ENCODE measurements around the gene CYSRT1.
"Not testable (repeated sequence)": the region's sequence is repeated elsewhere in the genome, so short reads cannot be mapped to it uniquely, and the experiment has no call there.

Gene CYSRT1

GRCh38 chr9:137239541-137240200 lies 14.7 kb downstream of the CYSRT1 start:
- not testable (repeated sequence) for DNase-seq

DNA sequence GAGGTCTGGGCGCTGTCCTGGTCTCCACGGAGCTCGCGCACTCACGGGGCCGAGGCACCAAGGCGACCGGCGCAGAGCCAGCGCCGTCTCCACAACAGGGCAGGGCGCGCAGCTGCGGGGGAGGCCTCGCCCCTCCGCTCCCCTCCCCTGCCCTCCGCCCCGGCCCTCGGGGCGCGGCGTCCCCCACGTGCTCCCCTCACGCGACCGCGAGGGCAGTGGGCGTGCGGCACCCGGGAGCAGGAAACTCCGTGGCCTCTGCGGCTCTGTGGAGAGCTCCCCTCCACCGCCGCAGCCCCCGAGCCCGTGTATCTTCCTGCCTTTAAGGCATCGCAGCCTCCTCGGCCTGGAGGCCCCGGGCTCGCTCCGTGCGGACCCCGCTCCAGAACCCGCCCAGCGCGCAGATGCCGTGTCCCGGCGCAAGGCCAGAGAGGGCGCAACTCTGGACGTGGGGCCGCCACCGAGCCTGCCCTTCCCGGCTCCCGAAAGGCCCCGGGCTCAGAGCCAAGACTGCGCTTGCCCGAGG lies 15.4 kb downstream of the CYSRT1 start:
- peak; percentile 87 for DNase-seq

- DNase-seq, result peak; percentile 99
Observed at GRCh38 chr9:137240841-137241489, 16.0 kb downstream of the CYSRT1 start, which contains the start of gene TUBB4B. Gene TUBB4B, plus strand, starts transcription at chr9:137241287. Its CDS starts 74 bp downstream, at chr9:137241361.

GRCh38 chr9:137241490-137242268 lies 16.7 kb downstream of the CYSRT1 start:
- DNase-seq, result peak; percentile 59

DNA sequence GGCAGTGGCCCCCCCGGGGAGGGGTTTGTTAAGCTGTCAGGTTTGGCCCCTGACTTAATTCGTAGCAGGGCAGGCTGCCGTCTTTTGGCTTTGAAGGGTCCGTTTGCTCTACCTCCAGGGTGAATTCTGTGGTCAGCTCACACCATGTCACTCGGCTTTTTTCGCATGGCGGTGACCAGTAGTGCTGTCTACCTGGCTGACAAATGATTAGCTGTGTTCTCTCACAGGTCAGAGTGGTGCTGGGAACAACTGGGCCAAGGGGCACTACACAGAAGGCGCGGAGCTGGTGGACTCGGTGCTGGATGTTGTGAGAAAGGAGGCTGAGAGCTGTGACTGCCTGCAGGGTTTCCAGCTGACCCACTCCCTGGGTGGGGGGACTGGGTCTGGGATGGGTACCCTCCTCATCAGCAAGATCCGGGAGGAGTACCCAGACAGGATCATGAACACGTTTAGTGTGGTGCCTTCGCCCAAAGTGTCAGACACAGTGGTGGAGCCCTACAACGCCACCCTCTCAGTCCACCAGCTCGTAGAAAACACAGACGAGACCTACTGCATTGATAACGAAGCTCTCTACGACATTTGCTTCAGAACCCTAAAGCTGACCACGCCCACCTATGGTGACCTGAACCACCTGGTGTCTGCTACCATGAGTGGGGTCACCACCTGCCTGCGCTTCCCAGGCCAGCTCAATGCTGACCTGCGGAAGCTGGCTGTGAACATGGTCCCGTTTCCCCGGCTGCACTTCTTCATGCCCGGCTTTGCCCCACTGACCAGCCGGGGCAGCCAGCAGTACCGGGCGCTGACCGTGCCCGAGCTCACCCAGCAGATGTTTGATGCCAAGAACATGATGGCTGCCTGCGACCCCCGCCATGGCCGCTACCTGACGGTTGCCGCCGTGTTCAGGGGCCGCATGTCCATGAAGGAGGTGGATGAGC lies 17.6 kb downstream of the CYSRT1 start:
- DNase-seq, result no peak

- not testable (repeated sequence) for DNase-seq
Observed at GRCh38 chr9:137243266-137243625, 18.3 kb downstream of the CYSRT1 start.

- DNase-seq, result no peak
Observed at GRCh38 chr9:137243626-137244485, 18.9 kb downstream of the CYSRT1 start.

DNA sequence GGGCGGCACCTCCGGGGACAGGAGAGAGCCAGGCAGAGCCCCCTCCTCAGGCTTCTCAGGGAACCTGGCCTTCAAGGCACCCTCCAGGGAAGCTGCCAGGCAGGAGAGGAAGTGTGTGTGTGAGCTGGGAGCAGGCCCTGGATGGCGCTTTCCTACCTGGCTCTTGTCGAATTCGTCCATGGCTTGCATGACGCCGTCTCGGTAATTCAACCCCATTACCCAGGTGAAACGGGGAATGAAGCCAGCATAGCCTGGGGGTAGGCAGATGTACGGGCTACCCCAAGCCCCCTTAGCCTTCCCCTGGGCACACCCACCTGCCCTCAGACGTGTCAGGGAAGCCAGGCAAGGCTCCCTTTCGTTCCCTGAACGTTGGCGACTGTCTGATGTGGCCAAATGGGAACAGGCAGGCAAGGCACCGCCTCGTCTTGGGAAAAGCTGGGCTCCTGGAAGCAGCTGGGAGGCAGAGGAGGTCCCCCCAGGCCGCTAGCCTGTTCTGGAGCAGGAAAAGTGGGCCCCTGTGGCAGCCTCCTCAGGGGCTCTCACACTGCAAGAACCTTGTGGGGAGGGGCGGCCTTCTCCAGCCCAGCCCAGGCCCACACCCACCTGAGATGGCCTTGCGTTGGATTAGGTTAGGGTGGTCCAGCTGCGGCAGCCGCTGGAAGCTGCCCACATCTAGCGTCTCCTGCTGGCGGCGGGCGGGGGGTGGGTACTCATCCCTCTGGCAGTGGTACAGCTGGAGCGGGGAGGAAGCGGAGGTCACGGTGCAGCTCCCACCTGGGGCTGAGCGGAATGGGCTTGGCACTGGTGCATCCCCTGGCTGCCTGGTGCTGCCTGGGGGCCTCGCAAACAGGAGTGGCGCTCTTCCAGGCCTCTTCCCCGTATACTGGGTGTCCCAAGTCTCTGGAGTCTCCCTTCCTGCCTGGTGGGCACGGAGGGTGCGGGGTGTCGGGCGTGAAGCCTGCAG lies 19.8 kb downstream of the CYSRT1 start:
- no peak for DNase-seq

DNA sequence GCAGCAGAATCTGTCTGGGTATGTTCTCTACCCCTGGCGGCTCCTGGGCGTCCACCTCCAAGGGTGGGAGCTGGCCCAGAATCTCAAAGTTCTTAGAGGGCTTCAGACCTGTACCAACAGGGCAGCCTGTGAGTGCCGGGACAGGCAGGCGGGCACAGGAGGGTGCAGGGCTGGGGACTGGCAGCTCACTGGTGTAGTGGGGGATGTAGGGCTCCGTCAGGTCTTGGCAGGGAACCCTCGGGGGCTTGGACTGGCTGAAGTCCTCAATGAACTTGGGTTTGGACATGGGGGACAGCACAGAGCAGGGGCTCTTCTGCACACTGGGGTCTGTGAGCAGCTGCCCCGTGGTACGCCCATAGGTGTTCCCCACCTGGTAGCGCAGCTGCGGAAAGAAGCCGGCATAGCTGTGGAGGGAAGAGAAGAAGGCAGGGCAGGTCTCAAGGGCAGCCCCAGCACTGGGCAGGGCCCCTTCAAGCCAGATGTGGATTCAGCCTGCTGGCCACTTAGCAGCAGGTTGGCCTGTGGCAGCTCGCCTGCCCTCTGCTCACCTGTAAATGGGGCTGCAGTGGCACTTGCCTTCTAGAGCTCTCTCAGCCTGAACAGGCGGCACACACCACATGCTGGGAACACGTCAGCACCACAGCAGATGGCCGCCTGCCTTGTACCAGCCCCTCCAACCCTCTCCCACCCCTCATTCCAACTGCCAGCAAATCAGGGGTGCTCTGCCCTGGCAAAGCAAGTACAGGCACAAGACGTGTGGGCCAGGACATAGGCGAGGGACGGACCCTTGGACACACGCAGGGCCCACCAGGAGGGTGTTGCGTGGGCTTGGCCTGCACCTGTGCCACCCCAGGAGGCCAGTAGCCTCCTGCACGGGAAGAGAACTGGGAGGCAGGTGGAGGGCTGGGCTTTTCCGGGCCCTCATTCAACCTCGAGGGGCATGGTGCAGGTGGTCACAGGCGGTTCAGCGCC lies 20.8 kb downstream of the CYSRT1 start:
- no peak for DNase-seq

- DNase-seq, result no peak
Observed at GRCh38 chr9:137247135-137247915, 22.4 kb downstream of the CYSRT1 start.

- DNase-seq, result no peak
Observed at GRCh38 chr9:137247916-137248175, 22.9 kb downstream of the CYSRT1 start.

DNA sequence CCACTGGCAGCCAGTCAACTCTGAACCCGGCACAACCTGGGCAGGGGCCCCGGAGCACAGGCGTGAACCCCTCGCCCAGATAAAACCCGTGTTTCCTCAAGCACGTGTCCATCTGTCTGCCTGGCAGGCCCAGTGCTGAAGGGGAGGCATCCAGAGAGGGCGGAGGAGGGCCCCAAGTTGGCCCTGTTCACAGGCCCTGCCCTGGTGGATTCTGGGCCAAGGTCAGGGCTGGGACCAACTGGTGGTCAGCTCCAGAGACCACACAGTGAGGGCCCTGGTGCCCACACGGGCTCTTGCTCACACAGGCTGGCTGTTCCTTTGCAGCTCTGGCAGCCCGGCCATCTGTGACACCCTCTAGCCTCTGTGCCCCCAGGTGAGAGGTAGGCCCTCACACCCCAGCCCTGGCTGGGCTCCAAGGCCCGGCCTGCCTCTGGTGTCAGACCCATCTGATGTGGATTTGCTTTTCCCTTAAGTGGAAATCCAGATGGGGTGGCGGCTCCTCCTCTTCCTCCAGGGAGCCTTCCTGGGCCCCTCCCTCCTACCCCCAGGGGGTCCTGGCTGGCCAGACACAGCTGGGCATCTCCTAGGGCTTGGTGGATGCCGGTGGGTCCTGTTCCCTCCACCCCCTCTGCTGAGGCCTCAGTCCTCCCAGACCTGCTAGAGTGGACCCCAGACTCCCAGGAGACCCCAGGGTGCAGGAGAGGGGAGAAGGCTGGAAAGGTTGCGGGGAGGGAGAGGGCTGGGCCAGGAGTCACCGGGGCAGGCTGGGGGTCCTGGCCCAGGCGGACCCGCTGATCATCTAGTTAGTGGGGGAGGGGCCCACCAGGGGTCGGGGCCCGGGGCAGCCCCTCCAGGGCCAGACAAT lies 25.6 kb downstream of the CYSRT1 start:
- DNase-seq, result no peak

- no peak for DNase-seq
Observed at GRCh38 chr9:137251194-137251461, 26.2 kb downstream of the CYSRT1 start, which contains the start of gene STPG3. Gene STPG3, plus strand, starts transcription at chr9:137251286. Its CDS starts 1 bp downstream, at chr9:137251287.

GRCh38 chr9:137251490-137252268 lies 26.7 kb downstream of the CYSRT1 start:
- DNase-seq, result no peak

DNA sequence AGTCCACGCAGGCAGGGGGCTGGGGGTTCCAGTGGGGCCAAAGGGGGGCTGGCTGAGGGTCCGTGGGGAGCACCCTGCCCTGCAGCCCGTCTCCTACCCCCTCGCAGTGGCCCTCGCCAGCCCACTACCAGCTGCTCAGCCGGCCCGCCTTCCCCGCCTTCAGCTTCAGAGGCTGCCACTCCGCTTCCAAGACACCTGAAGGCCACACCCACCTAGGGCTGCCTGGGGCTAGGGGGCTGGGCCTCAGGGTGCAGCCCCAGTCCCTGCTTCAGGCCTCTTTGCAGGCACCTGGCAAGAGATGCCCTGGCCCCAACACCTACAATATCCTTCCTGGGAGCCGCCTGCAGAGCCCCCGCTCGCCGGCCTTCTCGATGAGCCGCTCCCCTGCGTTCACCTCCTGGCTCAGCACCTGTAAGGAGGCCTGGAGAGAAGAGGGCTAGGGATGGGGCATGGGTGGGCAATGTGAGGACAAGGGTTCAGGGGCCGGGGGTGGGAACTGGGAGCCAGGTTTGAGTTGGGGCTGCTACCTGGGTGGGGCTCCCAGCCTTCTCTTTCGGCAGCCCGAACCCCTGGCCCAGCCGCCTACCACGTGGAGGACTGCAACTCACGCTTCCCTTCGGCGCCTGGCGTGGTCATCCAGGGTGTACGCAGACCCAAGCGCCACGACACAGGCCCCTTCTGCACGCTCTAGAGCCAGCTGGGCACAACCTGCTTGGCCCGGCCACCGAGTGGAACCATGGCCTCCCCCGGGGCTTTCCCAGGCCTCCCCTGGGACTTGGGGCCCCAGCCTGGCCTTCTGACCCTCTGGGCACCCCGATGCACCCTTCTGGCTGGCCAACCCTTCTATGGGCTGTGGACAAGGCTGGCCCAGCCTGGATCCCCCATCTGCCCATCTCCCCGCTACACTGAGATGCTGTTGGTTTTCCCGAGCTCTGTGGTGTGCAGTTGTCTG lies 27.9 kb downstream of the CYSRT1 start:
- no peak for DNase-seq
